Left cardiac atrium (tissue), 4 donors: ENCODE measurements around the gene TIMM22. TPM values are rescaled to one million over a fixed set of nuclear protein-coding genes. Genes with fewer than 3 reads are reported as not detected.
"Not testable (repeated sequence)": the region's sequence is repeated elsewhere in the genome, so short reads cannot be mapped to it uniquely, and the experiment has no call there.

ENCODE experiments used
- ATAC-seq, 2 donors: fragments of 200-7000 bp; cut with Tn5 transposase; one replicate each; pipeline ENCODE4 v1.9.1; 2020; ENCODE audit warnings: mild to moderate bottlenecking in 2 of 2, moderate library complexity in 2 of 2
- DNase-seq: peaks from one replicate; pipeline ENCODE4 v3.0.0-alpha.2; 2020
- intact Hi-C, 2 donors: fragments of 100-400 bp; cut with DNase I; formaldehyde crosslinking; loops; one replicate each; pipeline versions ENCODE4 v1.14.1 to v1.15.1; 2022 to 2023
- long read RNA-seq: library from polyadenylated mRNA; unstranded; transcript quantifications from one replicate; pipeline ENCODE4 v2.0.0, GENCODE V29; 2021
- total RNA-seq, 2 donors: library from RNA; stranded (reverse); fragmentation: NEBNext Ultra II Directional; extraction: Animal tissue kit (Norgen Biotek cat#: 25700); gene quantifications; one replicate each; pipeline ENCODE4 v1.2.1, GENCODE V29; 2021
- donor health status: DM: no; HTN: yes; CAD: no.
- donor health status: DM: no; HTN: yes; CAD: no; lungs with severe emphysema.
- donor health status: DM: yes; HTN: yes; CAD: no.
- donor health status: Dilated cardiomyopathy.

TIMM22 gene
- 10 to 100 TPM; 13.2 to 15.6 TPM for total RNA-seq
- long read RNA-seq, transcript TIMM22-201 (4 exons, 3,194 nt) = major isoform, 89 of 90 reads
- long read RNA-seq, partial matches to known transcripts = 1 of 90 reads
- long read RNA-seq, other reads (novel, unspliced or antisense) = 0 of 90 reads

- peak; percentile 97 to 98 for ATAC-seq
- intact Hi-C loops = no loop called here
Measured at GRCh38 chr17:996554-997344, at the start of gene TIMM22. TSS of gene TIMM22 (plus strand) at chr17:997129. CDS start at chr17:997143, 14 bp downstream.

GRCh38 chr17:948284-948852 lies 48.6 kb upstream of the TIMM22 start:
- ATAC-seq (no peak), DNase-seq (no peak)
- intact Hi-C loops = no loop called here

More at GRCh38 chr17:996554-997344, at the start of gene TIMM22:
- peak; percentile 95 for DNase-seq

GRCh38 chr17:949623-950303 lies 47.2 kb upstream of the TIMM22 start:
- ATAC-seq (no peak), DNase-seq (no peak)
- intact Hi-C loops = loop anchor here in 1 of 2 donors (2.0 kb wide), 1 partner anchor 25 kb away; no protein-coding TSS in a partner anchor

GRCh38 chr17:951325-952132 lies 45.4 kb upstream of the TIMM22 start:
- DNase-seq (no peak), ATAC-seq (peak; percentile 66 to 84)
- intact Hi-C loops = loop anchor here in 1 of 2 donors (2.0 kb wide), 1 partner anchor 27 kb away; no protein-coding TSS in a partner anchor

- DNase-seq, ATAC-seq, intact Hi-C loops: not testable (repeated sequence)
Measured at GRCh38 chr17:952592-952991, 44.3 kb upstream of the TIMM22 start.

- no peak for ATAC-seq
- intact Hi-C loops = no loop called here
Measured at GRCh38 chr17:953767-954166, 43.2 kb upstream of the TIMM22 start.

GRCh38 chr17:954431-955164 lies 42.3 kb upstream of the TIMM22 start:
- peak; percentile 9 to 30 for ATAC-seq
- DNase-seq = no peak
- intact Hi-C loops = no loop called here

More at GRCh38 chr17:953767-954166, 43.2 kb upstream of the TIMM22 start:
- no peak for DNase-seq

- no peak for ATAC-seq
- no peak for DNase-seq
- intact Hi-C loops = no loop called here
Measured at GRCh38 chr17:956905-957304, 40.0 kb upstream of the TIMM22 start.

- ATAC-seq (peak in 1 of 2 donors; percentile 48), DNase-seq (no peak)
- intact Hi-C loops = no loop called here
Measured at GRCh38 chr17:957856-958421, 39.0 kb upstream of the TIMM22 start.

GRCh38 chr17:958712-959451 lies 38.0 kb upstream of the TIMM22 start:
- no peak for DNase-seq
- intact Hi-C loops = no loop called here
- peak in 1 of 2 donors; percentile 12 for ATAC-seq

GRCh38 chr17:962166-962565 lies 34.8 kb upstream of the TIMM22 start:
- intact Hi-C loops = no loop called here
- DNase-seq (no peak), ATAC-seq (no peak)

- intact Hi-C loops = no loop called here
- ATAC-seq = no peak
- no peak for DNase-seq
Measured at GRCh38 chr17:962670-963069, 34.3 kb upstream of the TIMM22 start.

- ATAC-seq (peak; percentile 20 to 47), DNase-seq (no peak)
- intact Hi-C loops = no loop called here
Measured at GRCh38 chr17:964876-965275, 32.1 kb upstream of the TIMM22 start.

GRCh38 chr17:965311-965989 lies 31.5 kb upstream of the TIMM22 start:
- DNase-seq (no peak), ATAC-seq (no peak)
- intact Hi-C loops = no loop called here

GRCh38 chr17:967122-967521 lies 29.8 kb upstream of the TIMM22 start:
- intact Hi-C loops = no loop called here
- DNase-seq (no peak), ATAC-seq (no peak)

GRCh38 chr17:968812-969730 lies 27.9 kb upstream of the TIMM22 start:
- intact Hi-C loops = no loop called here
- DNase-seq (no peak), ATAC-seq (peak in 1 of 2 donors; percentile 41)
